K562 (cell line): Measurements from ENCODE around the gene MOB3B. TPM values are rescaled to one million over a fixed set of nuclear protein-coding genes. Genes with fewer than 3 reads are reported as not detected.

Experiments used
- CBFA2T3 ChIP-seq: fragments of 450-650 bp; IDR thresholded peaks from 2 replicates; pipeline ENCODE4 v1.6.1; 2017
- CTBP1 ChIP-seq: fragments of 450-650 bp; IDR thresholded peaks from 2 replicates; pipeline ENCODE4 v1.6.1; 2016; ENCODE audit warnings: borderline replicate concordance
- DMBX1 ChIP-seq: fragments of 250-450 bp; sonication (Bioruptor Pico); IDR thresholded peaks from 2 replicates; pipeline ENCODE4 v1.8.0; 2022; ENCODE audit warnings: inconsistent platforms, mild to moderate bottlenecking, moderate library complexity, borderline replicate concordance
- ELF2 ChIP-seq: fragments of 250-450 bp; sonication (Bioruptor Pico); IDR thresholded peaks from 2 replicates; pipeline ENCODE4 v1.5.0; 2021; ENCODE audit warnings: mild to moderate bottlenecking
- HLTF ChIP-seq: fragments of 450-650 bp; IDR thresholded peaks from 2 replicates; pipeline ENCODE4 v1.6.1; 2016
- MITF ChIP-seq: IDR thresholded peaks from 2 replicates; pipeline ENCODE4 v1.6.1; 2014; ENCODE audit warnings: antibody characterized with exemption
- PRDM10 ChIP-seq: fragments of 450-650 bp; IDR thresholded peaks from 2 replicates; pipeline ENCODE4 v1.6.1; 2018; ENCODE audit not compliant: partially characterized antibody
- RCOR1 ChIP-seq, 2 experiments: IDR thresholded peaks; 2 replicates each; pipeline ENCODE4 v1.6.1; 2012; ENCODE audit warnings: low read depth in 2 of 2, low read length in 2 of 2, borderline replicate concordance in 1 of 2, improper control_type of control experiment in 1 of 2
- RFX7 ChIP-seq: fragments of 250-450 bp; sonication (Bioruptor Pico); IDR thresholded peaks from 2 replicates; pipeline ENCODE4 v1.5.1; 2021; ENCODE audit warnings: mild to moderate bottlenecking
- SMARCE1 ChIP-seq: fragments of 450-650 bp; IDR thresholded peaks from 2 replicates; pipeline ENCODE4 v1.7.1; 2016; ENCODE audit warnings: mild to moderate bottlenecking
- THAP12 ChIP-seq: fragments of 250-450 bp; sonication (Bioruptor Pico); IDR thresholded peaks from 2 replicates; pipeline ENCODE4 v1.9.0; 2021; ENCODE audit warnings: mild to moderate bottlenecking, inconsistent platforms
- ZBTB26 ChIP-seq: fragments of 450-650 bp; formaldehyde crosslinking; IDR thresholded peaks from 2 replicates; pipeline ENCODE4 v1.4.0; 2022; ENCODE audit warnings: missing genetic modification characterization
- ZBTB34 ChIP-seq: fragments of 250-450 bp; sonication (Bioruptor Pico); IDR thresholded peaks from 2 replicates; pipeline ENCODE4 v1.8.0; 2021; ENCODE audit warnings: mild to moderate bottlenecking, moderate library complexity
- ZNF592 ChIP-seq: fragments of 450-650 bp; IDR thresholded peaks from 2 replicates; pipeline ENCODE4 v1.6.1; 2017; ENCODE audit warnings: antibody characterized with exemption, mild to moderate bottlenecking
- polyA plus RNA-seq, 8 experiments: library from polyadenylated mRNA; depleted of rRNA in 4 of 8; stranded (reverse) in 5 of 8; unstranded in 3 of 8; fragments of >200 nt; fragmentation: Nextera tagmentation in 2 of 8; fragmentation: Illumina TruSeq in 1 of 8; extraction: Ambion mirVana in 2 of 8; extraction: Trizol in 1 of 8; gene quantifications; 2 replicates each; pipeline versions ENCODE4 v1.2.1 to v1.2.3, GENCODE V29; 2011 to 2014; ENCODE audit warnings: inconsistent platforms in 1 of 8, missing spikeins in 1 of 8
- total RNA-seq, 7 experiments: library from RNA; depleted of rRNA in 6 of 7; stranded (reverse); fragments of >200 nt in 6 of 7; fragmentation: Illumina TruSeq in 2 of 7; extraction: Trizol in 2 of 7; gene quantifications; 2 replicates each; pipeline versions ENCODE4 v1.2.1 to v1.2.3, GENCODE V29; 2011 to 2021; ENCODE audit warnings: low replicate concordance in 1 of 7

Gene MOB3B
- total and polyA plus RNA-seq, 9 of the 15 experiments (the other 6 are each of a cell fraction or from before 2014, with no cell fraction given), result 3.6 to 12.8 (median 7.2) TPM

GRCh38 chr9:27303219-27303618, 226.4 kb downstream of the MOB3B start (continued):
- TF ChIP-seq THAP12 (no peak), HLTF (no peak), CBFA2T3 (peak; percentile 40; the same call in 1 of the 2 replicates), ZBTB26 (no peak), PRDM10 (no peak), ZNF592 (no peak), ELF2 (CRISPR knock-in tag) (no peak), RFX7 (CRISPR knock-in tag) (no peak), CTBP1 (0 out of 2 replicates have a peak, but pooled peaks have one; percentile 16), DMBX1 (CRISPR knock-in tag) (no peak), SMARCE1 (peak; percentile 48; the same call in 1 of the 2 replicates), MITF (no peak), ZBTB34 (CRISPR knock-in tag) (no peak), RCOR1 (IDR thresholded peaks at IDR 0.05; ENCODE audit: borderline replicate concordance in 1 of 2, low read depth in 2 of 2, low read length in 2 of 2) (0 out of 4 replicates have a peak, but pooled peaks of 1 of the 2 experiments have one; percentile 33)
